Hepatocyte (in vitro differentiated cells): ENCODE measurements around the gene FAM53B.

ENCODE experiments used
- CTCF ChIP-seq: fragments of 200-600 bp; sonication (generic); IDR thresholded peaks from 2 replicates; pipeline ENCODE4 v1.5.1; 2016; ENCODE audit warnings: antibody characterized with exemption, mild to moderate bottlenecking; ENCODE audit not compliant: poor library complexity
- EZH2phosphoT487 ChIP-seq: fragments of 200-600 bp; sonication (generic); IDR thresholded peaks from one replicate; pipeline ENCODE4 v1.6.1; 2018; ENCODE audit warnings: antibody characterized with exemption, mild to moderate bottlenecking, low read depth, moderate library complexity; ENCODE audit not compliant: unreplicated experiment, severe bottlenecking

- TF ChIP-seq CTCF = no peak
- no peak for TF ChIP-seq EZH2phosphoT487
These were observed 40.8 kb downstream of the FAM53B start for GRCh38 chr10:124703372-124703771.
